HG03354 (cell line): ENCODE measurements around the gene TRIM29.
"Not testable (repeated sequence)": the region's sequence is repeated elsewhere in the genome, so short reads cannot be mapped to it uniquely, and the experiment has no call there.

ENCODE experiments used
- ATAC-seq: cut with Tn5 transposase; IDR thresholded peaks from one replicate; pipeline ENCODE4 v1.9.1; 2021; ENCODE audit warnings: mild to moderate bottlenecking; ENCODE audit not compliant: unreplicated experiment, poor library complexity, severe bottlenecking

Gene TRIM29

GRCh38 chr11:120173019-120173705 lies 35.2 kb upstream of the TRIM29 start:
- ATAC-seq = no peak

GRCh38 chr11:120172054-120172911 lies 34.4 kb upstream of the TRIM29 start:
- ATAC-seq = no peak

GRCh38 chr11:120170741-120171261 lies 32.9 kb upstream of the TRIM29 start:
- ATAC-seq = no peak

GRCh38 chr11:120169981-120170698 lies 32.2 kb upstream of the TRIM29 start:
- ATAC-seq = no peak

- no peak for ATAC-seq
Observed at GRCh38 chr11:120168960-120169681, 31.2 kb upstream of the TRIM29 start.

- ATAC-seq = no peak
Observed at GRCh38 chr11:120168108-120168959, 30.4 kb upstream of the TRIM29 start.

GRCh38 chr11:120167659-120168058 lies 29.7 kb upstream of the TRIM29 start:
- ATAC-seq = no peak

- ATAC-seq = no peak
Observed at GRCh38 chr11:120160436-120160835, 22.5 kb upstream of the TRIM29 start.

- ATAC-seq = no peak
Observed at GRCh38 chr11:120153221-120153620, 15.3 kb upstream of the TRIM29 start.

- no peak for ATAC-seq
Observed at GRCh38 chr11:120151536-120151935, 13.6 kb upstream of the TRIM29 start.

- no peak for ATAC-seq
Observed at GRCh38 chr11:120149246-120149645, 11.3 kb upstream of the TRIM29 start.

- no peak for ATAC-seq
Observed at GRCh38 chr11:120147950-120148270, 10.0 kb upstream of the TRIM29 start.

GRCh38 chr11:120147094-120147949 lies 9.4 kb upstream of the TRIM29 start:
- ATAC-seq = no peak

- ATAC-seq = no peak
Observed at GRCh38 chr11:120146413-120147093, 8.6 kb upstream of the TRIM29 start.

- ATAC-seq = no peak
Observed at GRCh38 chr11:120144501-120144900, 6.6 kb upstream of the TRIM29 start.

GRCh38 chr11:120143472-120143871 lies 5.6 kb upstream of the TRIM29 start:
- ATAC-seq = not testable (repeated sequence)

GRCh38 chr11:120142441-120143100 lies 4.7 kb upstream of the TRIM29 start:
- no peak for ATAC-seq
